Measurements from ENCODE around the gene EML5.

- TF ChIP-seq, protein P1, sequence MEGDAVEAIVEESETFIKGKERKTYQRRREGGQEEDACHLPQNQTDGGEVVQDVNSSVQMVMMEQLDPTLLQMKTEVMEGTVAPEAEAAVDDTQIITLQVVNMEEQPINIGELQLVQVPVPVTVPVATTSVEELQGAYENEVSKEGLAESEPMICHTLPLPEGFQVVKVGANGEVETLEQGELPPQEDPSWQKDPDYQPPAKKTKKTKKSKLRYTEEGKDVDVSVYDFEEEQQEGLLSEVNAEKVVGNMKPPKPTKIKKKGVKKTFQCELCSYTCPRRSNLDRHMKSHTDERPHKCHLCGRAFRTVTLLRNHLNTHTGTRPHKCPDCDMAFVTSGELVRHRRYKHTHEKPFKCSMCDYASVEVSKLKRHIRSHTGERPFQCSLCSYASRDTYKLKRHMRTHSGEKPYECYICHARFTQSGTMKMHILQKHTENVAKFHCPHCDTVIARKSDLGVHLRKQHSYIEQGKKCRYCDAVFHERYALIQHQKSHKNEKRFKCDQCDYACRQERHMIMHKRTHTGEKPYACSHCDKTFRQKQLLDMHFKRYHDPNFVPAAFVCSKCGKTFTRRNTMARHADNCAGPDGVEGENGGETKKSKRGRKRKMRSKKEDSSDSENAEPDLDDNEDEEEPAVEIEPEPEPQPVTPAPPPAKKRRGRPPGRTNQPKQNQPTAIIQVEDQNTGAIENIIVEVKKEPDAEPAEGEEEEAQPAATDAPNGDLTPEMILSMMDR (IDR thresholded peaks at IDR 0.05; ENCODE audit: poor library complexity) = no peak
- no peak for TF ChIP-seq EZH2phosphoT487 (IDR thresholded peaks at IDR 0.05; ENCODE audit: low read depth, severe bottlenecking, unreplicated experiment)
Measured at GRCh38 chr14:88710709-88711108, 82.0 kb downstream of the EML5 start.
